UCSD-AML1 (cell line): ENCODE measurements around the gene FCGBP.

Source experiments
- DNase-seq: peaks from one replicate; lab custom pipeline; 2025; ENCODE audit not compliant: unreplicated experiment; lab: John Stamatoyannopoulos, UW

FCGBP gene

DNA sequence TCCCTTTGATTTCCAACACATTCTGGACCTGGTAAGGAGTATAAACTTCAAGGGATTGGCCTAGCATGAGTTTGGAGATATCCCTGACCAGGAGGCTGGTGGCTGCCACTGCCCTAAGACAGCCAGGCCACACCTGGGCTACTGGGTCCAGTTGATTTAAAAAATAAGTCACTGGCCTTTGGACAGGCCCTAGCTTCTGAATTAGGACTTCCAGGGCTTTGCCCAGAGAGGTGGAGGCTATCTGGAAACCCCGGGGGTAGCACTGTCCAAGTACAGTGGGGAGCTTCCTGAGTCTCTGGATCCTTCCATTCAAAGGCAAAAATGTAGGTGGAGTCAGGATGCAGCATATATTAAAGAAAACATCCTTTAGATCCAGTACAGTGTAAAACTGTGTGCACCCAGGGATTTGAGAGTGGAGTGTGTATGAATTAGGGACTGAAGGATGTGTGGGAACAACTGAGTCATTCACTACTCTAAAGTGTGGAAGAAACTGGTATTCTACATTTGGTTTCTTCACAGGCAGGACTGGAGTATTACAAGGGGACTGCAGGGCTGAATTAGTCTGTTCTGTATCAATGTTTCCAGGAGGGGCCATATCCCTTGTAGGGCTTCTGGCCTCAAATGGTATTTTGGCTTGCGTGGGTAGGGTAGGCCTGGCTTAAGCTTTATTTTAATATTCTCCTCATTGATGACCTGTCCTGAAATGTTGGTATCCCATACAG lies 14.8 kb upstream of the FCGBP start:
- DNase-seq = no peak

DNA sequence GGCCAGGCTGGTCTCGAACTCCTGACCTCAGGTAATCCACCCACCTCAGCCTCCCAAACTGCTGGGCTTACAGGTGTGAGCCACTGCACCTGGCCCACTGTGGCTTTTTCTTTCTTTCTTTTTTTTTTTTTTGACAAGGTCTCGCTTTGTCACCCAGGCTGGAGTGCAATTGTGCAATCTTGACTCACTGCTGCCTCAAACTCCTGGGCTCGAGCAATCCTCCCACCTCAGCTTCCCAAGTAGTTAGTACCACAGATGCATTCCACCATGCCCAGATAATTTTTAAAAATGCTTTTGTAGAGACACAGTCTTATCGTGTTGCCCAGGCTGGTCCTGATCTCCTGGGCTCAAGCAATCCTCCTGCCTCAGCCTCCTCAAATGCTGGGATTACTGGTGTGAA lies 12.1 kb upstream of the FCGBP start:
- DNase-seq = no peak

DNA sequence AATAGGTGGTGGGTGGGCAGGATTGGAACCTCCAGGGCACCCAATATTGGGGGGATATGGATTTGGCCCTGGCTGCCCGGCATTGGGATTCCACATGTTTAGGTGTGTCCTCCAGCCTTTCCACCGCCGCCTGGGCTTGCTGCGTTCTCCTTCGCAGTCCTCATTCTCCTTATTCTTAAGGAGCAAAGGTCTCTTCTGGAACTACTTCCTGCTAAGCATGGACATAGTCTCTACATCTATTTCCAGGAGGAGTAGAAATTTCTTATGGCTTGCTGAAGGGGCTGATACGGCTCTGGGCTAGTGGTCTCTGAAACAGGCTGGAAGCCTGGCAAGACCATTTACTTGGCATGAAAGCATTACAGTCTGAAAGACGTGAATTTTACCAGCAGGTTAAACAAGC lies 9.2 kb upstream of the FCGBP start:
- DNase-seq = no peak

DNA sequence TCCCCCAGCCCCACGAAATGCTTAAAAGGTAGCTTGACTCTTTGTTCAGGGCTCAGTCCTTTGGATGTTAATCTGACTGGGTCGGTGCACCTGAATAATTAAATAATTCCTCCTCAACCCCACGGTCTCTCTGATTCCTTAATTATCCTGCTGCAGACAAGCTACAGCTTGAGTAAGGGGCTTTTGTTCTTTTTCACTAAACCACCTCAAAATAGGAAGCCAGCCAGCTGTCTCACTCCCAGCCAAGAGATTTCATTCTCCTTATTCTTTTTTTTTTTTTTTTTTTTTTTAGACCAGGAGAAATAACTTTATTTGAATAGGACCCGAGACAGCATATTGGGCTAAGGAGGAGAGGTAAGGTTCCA lies 7.9 kb upstream of the FCGBP start:
- DNase-seq = no peak

DNA sequence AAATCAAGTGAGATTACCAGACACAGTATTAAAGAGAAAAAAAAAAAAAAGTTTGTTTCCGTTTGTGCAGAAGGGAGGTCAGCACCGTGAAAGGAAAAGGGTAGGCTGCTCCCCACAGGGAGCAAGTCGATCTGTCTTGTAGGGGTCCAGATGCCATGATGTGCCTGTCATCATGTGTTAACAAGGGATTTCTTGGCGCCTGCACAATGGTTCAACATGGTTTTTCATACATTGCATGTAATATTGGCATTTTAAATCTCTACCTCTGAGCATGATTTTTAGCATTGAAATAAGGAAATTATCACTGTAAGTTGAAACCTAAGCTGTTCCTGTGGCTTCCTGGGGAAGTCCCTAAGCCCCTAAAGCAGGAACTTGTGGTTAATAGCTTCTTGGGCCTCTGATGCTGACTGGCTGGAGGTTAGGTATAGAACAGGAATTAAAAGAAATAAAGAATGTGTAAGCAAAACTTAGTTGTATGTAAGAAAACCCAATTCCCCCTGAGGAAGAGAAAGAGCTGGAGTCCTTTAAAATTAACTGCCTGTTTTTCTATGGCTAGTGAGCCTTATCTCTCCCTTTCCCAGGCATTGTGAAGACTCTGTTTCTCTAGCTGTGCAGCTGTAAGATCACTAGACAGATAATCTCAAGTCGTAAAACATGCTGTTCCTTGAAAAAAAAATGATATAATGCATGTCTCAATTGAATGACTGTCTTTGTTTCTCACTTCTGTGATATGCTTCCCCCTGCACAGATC lies 7.4 kb upstream of the FCGBP start:
- DNase-seq = no peak

DNA sequence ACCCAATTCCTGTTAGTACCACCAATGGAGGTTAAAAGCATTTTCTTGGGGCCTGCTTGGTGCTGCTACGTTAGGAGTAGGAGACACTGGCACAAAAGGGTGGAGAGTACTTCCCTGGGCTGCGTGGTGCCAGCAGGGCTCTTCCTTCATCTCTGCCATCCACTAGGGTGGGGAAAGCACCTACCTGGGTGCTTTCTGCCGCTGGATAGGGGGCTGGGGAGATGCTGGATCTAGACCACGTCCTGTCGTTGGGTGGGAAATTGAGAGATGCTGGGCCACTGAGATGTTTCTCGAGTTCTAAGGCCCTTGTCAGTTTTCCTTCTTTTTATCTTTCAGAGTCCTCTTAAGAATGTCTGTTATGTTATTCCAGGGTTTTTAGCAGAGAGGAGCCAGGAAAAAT lies 6.7 kb upstream of the FCGBP start:
- DNase-seq = no peak

DNA sequence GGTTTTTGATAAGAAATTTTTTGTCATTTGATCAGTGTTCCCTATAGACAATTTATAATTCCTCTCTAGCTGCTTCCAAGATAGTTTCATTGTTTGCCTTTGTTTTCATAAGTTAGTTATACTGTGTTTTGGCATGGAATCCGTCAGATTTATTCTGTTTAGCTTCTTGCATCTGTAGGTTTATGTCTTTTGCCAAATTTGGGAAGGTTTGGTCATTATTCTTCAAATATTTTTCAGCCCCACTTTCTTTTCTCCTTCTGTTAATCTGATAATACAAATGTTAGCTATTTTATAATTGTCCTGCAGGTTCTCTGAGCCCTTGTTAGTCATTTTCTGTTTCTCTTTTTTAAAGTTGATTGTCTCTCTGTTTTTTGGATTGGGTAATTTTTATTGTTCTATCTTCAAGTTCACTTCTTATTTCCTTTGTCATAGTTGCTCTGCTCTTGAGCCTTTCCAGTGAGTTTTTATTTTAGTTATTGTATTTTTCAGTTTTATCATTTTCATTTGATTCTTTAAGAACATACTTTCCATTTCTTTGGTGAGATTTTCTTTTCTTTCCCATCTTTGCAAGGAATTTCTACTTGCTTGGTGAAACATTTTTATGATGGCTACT lies 5.9 kb upstream of the FCGBP start:
- no peak for DNase-seq

DNA sequence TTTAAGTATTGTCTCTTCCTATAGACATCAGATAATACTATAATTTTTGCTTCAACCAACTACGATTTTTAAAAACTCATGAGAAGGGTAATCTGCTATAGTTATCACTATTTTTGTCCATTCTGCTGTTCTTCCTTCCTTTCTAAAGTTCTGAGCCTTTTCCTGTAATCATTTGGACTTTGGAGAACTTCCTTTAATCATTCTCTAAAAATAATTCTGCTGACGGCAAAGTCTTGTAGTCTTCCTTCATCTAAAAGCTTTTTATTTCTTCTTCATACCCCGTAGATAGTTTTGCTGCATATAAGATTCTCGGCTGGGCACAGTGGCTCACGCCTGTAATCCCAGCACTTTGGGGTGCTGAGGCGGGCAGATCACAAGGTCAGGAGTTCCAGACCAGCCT lies 5.1 kb upstream of the FCGBP start:
- DNase-seq = no peak

DNA sequence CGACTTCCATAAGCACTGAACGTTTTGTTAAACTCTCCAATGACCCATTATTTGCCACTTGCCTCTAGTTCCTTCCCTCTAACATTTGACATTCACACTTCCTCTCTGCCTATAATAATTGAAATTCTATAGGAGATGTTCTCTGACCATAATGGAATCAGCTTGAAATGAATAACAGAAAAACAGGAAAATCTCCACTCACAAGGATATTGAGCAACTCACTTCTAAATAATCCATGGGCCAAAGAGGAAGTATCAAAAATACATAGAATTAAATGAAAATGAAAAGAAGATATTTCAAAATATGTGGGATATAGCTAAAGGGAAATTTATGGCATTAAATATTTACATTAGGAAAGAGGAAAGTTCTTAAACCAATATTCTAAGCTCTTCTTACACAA lies 3.4 kb upstream of the FCGBP start:
- DNase-seq = no peak

DNA sequence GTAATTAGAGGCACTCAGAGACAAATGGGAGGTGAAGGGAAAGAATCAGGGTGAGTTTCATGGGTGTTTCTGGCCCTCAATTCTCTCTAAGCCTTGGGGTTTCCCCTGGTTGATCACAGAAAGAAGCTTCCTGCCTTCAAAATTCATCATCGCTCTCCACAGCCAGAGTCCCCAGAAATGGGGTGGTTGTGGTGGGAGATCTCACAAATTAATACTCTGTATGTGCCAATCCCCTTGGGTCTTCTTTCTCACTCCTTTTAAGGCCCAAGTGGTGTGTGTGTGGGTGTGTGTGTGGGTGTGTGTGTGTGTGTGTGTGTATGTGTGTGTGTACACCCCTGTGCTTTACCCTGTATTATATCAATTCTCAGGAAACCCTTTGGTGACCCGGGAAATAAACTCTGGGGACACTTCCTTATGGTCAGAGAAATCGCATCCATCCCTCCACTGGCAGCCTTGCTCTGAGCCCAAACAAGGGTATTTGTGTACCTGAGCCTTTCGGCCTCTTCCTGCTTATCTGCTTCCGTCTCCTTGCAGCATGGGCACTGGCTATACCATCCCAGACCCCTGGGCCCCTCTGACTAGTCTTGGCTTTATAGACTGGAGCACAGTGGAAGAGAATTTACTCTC lies 2.8 kb upstream of the FCGBP start:
- DNase-seq = no peak

DNA sequence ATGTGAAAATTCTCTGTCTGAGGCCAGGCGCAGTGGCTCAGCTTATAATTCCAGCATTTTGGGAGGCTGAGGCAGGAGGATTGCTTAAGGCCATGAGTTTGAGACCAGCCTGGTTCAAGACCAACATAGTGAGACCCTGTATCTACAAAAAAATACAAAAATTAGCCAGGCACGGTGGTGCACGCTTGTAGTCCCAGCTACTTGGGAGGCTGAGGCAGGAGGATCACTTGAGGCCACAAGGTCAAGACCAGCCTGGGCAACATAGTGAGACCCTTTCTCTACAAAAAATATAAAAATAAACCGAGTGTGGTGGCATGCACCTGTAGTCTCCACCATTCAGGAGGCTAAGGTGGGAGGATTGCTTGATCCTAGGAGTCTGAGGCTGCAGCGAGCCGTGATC lies 2.2 kb upstream of the FCGBP start:
- DNase-seq = no peak

DNA sequence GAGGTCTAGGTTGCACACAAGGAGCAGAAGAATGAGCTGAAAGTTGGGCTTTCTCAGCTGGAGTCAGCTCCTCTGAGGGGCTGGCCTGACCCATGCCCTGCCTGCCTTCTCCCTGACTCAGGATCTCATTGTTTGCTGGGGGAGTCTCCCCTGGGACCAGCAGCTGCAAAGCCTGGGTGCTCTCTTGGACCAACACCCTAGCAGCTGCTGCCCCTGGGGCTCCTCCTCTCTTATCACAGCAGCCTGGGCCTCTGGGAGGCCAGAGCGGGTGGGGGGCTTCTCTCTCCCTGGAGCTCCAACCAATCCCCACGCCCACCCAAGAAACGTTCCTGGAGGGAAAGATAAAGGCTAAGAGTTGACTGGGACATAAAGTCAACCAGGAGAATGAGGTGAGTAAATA lies 1.6 kb upstream of the FCGBP start:
- DNase-seq = no peak

DNA sequence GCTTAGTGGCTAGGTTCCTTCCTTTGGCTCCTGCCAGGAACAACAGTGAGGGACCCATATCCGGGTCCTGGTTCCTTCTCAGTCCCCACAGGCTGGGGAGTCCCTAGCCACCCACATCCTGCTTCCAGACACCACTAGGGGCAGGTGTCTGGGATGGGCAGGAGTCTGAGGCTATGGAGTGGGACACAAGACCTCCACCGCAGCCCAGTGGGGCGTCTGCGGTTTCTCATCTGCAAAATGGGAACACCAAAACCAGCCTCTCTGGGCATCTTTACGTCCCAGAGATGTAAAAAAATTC lies 879 bp upstream of the FCGBP start:
- DNase-seq = no peak

DNA sequence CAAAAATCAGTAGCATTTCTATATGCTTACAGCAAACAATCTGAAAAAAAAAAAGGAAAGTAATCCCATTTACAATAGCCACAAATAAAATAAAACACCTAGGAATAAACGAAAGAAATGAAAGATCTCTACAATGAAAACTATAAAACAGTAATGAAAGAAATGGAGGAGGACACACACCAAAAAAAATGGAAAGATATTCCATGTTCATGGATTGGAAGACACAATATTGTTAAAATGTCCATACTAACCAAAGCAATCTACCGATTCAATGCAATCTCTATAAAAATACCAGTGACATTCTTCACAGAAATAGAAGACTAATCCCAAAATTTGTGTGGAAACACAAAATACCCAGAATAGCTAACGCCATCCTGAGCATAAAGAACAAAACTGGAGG lies 4.7 kb downstream of the FCGBP start:
- no peak for DNase-seq

DNA sequence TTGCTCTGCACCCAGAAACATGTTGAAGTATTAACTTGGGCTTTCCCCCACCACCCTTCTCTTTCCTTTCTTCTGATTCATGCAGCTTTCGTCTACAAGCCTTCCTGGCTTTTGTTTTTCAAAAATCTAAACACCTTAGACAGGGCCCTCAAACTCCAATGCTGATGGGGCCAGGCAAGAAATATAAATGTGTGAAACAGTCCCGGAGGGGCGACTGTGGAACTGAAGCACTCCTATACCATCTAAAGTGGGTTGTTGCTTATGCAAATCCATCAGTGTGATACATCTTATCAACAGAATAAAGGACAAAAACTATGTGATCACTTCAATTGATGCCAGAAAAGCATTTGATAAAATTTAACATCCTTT lies 6.1 kb downstream of the FCGBP start:
- no peak for DNase-seq

DNA sequence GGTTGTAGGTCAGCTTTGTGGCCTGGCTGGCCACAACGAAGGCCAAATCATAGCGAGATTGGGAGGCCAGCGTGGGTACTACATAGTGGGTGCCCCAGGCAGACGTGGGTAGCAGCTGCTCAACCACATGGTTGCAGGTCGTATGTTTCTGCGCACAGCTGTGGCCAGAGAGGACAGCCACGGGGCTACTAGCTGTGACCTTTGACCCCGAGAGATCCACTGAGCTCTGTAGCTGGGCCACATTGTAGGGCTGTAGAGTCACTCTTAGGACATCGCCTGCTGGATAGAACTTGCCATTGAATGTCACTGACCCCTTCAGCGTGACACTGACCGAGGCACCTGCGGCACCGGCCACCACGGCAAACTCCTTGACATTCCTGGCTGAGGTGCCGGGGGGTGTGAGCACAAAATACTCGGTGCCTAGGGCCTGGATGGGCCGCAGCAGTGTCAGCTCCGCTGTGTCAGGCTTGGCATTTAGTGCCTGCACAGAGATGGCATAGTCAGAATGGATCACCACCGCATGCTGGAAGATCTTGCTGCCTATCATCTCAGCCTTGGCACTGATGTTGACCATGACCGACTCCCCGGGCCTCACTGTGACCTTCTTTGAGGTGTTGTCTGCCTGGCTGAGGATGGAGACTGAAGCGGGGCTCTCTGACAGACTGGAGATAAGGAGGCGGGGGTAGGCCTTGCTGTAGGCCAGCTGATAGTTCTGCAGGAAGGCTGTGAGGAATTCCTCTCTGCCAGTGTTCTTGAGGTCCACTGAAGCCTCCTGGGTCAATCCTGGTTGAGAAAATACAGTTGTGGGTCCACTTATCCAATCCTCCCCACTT lies 6.7 kb downstream of the FCGBP start:
- DNase-seq = no peak

DNA sequence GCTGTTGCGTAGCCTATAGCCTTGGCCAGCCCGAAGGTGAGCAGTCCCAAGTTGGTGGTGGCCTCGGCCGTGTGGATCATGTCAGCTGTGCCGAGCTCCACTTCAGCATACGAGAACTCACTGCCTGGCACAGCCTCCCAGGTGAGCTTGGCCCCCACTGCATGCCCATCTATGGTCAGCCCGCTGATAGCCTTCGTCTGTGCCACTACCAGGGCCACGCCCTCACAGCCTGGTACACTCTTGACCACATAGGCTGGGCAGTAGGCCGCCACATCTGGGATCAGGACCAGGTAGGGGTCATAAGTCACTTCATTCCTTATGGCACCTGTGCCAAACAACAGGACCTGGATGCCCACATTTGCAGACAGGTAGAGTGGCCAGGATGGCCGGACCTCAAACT lies 7.4 kb downstream of the FCGBP start:
- no peak for DNase-seq

DNA sequence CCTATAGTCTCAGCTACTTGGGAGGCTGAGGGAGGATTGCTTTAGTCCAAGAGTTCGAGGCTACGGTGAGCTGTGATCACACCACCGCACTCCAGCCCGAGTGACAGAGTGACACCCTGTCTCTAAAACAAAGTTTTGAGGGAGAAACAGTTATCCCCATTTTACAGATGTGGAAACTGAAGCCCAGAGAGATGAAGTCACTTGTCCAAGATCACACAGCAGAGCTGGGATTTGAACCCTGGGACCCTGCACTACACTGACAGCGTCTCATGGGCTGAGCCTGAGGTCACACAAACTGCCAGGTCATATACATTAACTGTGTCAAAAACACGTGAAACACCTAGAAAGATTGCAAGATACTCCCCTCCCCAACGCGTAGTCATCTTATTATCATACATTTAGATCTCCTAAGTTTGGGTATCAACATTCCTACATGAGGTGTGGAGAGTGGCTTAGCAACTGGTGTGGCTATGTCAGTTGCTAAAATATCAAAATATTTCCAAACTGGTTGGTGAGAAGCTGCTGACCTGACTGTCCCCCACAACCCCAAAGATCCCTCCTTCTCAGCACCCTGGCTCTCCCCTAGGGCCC lies 8.2 kb downstream of the FCGBP start:
- DNase-seq = no peak

DNA sequence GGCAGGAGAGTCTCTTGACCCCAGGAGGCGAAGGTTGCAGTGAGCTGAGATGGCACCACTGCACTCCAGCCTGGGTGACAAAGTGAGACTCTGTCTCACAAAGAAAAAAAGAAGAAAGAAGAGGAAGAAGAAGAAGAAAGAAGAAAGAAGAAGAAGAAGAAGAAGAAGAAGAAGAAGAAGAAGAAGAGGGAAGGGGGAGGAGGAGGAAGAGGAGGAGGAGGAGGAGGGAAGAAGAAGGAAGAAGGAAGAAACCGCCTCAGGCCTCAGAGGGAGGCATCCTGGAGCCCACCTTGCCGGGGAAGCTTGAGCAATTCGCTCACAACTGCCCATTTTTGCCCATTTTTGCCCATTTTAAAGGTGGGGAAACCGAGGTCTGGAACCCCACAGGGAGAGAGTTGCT lies 9.5 kb downstream of the FCGBP start:
- DNase-seq = no peak

DNA sequence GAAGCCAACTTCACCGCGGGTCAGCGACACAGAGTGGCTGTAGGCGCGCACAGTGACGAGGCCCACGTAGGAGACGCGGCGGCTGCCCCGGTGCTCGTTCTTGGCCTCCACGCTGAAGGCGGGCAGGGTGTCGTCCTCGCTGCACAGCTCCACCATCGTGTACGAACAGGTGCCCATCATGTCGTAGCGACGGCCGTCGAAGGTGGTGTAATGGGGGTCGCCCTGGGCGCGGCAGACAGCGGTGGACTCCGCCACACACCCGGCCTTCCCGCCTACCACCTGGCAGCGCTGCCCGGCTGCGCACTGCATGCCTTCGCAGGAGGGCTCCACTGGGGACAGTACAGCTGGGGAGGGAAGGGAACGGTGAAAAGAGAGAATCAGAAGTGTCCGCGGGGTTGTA lies 10.0 kb downstream of the FCGBP start:
- no peak for DNase-seq

DNA sequence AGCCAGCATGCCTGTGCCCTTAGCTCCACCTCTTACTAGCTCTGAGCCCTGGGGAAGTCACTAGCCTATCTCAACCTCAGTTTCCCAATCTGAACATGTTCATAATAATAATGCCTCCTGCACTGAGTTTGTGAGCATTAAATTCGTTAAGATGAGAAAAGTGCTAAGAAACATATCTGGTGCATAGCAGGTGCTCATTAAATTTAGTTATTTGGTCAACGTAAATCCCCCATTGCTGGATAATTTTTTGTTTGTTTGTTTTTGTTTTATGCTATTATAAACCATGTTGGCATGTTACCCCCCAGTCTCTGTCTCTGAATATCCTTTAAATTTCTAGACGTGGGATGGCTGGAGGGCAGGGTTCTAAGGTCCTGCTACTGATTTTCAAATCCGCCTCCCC lies 10.6 kb downstream of the FCGBP start:
- DNase-seq = no peak
